ENCODE data around the gene ZBTB21.
"Not testable (repeated sequence)": the region's sequence is repeated elsewhere in the genome, so short reads cannot be mapped to it uniquely, and the experiment has no call there.

ZBTB21 gene

GRCh38 chr21:41952568-41953248 is 57.5 kb downstream of the ZBTB21 start:
- DNase-seq (ENCODE audit: low spot score): no peak

- DNase-seq (ENCODE audit: low spot score): no peak
Measured at GRCh38 chr21:41951876-41952567, 58.1 kb downstream of the ZBTB21 start.

DNA sequence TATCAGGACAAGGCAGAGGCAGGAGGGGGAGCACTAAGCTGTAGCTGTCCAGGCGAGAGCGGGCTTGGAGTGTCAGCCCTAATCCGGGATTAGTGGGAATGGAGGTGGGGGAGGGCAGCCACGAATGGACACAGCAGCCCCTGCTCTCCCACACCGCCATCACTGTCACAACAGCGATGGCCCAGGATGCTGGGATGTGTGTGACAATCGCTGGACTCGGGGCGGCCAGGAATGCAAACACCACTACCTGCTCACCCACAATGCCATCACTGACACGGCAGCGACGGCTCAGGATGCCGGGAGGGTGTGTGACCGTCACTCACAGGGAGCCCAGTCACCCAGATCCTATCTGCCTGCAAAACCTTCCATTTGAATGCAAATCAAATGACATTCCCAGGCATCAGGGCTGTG is 59.2 kb downstream of the ZBTB21 start:
- DNase-seq (ENCODE audit: low spot score): no peak

DNA sequence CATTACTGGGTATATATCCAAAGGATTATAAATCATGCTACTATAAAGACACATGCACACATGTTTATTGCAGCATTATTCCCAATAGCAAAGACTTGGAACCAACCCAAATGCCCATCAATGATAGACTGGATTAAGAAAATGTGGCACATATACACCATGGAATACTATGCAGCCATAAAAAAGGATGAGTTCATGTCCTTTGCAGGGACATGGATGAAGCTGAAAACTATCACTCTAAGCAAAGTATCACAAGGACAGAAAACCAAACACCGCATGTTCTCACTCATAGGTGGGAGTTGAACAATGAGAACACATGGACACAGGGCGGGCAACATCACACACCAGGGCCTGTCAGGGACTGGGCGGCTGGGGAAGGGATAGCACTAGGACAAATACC is 60.5 kb downstream of the ZBTB21 start:
- not testable (repeated sequence) for DNase-seq (ENCODE audit: low spot score)

DNA sequence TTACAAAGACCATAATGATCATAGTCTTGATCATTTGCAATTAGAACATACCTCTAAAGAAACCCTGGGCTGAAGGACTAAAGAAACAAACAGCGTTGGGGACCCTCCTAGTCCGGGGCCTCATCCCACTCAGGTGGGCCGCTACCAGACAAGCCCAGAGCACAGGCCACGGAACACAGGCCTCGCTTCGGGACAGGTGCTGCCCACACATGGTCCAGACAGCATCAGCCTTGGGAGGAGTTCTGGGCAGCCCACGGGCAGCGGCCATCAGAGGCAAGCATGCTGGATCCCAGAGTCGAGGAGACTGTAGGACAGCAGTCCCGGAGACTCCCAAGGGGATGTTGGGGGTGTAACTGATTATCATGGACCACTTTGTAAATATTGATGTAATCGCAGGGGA is 61.3 kb downstream of the ZBTB21 start:
- DNase-seq (ENCODE audit: low spot score): no peak

GRCh38 chr21:41948078-41948895 is 61.9 kb downstream of the ZBTB21 start:
- no peak for DNase-seq (ENCODE audit: low spot score)

GRCh38 chr21:41945982-41946381 is 64.2 kb downstream of the ZBTB21 start:
- no peak for DNase-seq (ENCODE audit: low spot score)

DNA sequence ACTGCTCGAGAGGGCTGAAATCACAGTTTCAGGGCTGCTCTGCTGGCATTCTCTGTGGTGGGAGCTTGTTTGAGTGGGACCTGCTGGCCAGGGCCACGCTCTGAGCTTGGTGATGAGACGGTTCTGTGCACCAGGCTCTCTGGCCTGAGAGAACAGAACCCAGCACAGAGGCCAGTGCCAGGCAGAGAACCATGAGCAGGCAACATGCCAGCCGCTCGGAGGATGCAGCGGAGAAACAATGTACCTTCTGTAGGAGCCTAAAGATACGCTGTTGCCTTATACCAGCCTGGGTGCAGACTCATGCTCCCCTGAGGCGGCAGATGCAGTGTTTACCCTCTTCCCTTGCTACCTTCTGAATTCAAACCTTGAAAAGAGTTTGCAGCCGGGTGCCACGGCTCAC is 66.3 kb downstream of the ZBTB21 start:
- no peak for DNase-seq (ENCODE audit: low spot score)

DNA sequence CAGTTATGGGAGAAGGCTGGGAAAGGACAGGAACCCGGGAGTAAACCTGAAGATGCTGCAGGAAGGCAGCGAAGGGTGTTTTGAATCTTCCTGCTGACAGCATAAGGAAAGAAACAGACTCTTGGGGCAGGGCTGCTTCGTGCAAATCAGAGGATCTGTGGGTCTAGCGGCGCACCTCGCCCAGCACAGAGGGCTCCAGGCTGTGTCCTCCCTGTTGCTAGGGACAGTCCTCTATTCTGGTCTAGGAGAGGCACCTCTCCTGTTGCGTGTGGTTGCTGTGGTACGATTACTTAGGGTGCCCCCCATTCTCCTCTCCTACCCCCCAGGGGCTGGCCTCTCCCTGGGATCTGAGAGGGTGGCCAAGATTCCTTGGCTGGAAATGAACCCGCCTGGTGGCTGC is 67.7 kb downstream of the ZBTB21 start:
- no peak for DNase-seq (ENCODE audit: low spot score)

- DNase-seq (ENCODE audit: low spot score): no peak
Measured at GRCh38 chr21:41941941-41942340, 68.2 kb downstream of the ZBTB21 start.

GRCh38 chr21:41940431-41940830 is 69.7 kb downstream of the ZBTB21 start:
- DNase-seq (ENCODE audit: low spot score): no peak

- no peak for DNase-seq (ENCODE audit: low spot score)
Measured at GRCh38 chr21:41939391-41939790, 70.8 kb downstream of the ZBTB21 start.

Data from HuH-7 (cell line).